Neuronal stem cell (in vitro differentiated cells): Measurements from ENCODE around the gene AKAP6.

Experiments used
- DNase-seq: peaks from one replicate; pipeline ENCODE4 v3.0.0-alpha.2; 2013; ENCODE audit warnings: low spot score
- H2AFZ ChIP-seq: one replicate; pipeline ENCODE4 v1.6.1; 2013; ENCODE audit warnings: mild to moderate bottlenecking, low read length, inconsistent platforms
- H2AK5ac ChIP-seq: 2 replicates; pipeline ENCODE4 v1.6.1; 2013; ENCODE audit warnings: low read depth, mild to moderate bottlenecking, inconsistent platforms, low read length, moderate library complexity, mixed read lengths
- H2BK120ac ChIP-seq: 2 replicates; pipeline ENCODE4 v1.6.1; 2013; ENCODE audit warnings: low read depth, mild to moderate bottlenecking, inconsistent platforms, low read length, moderate library complexity, mixed read lengths
- H2BK12ac ChIP-seq: one replicate; pipeline ENCODE4 v1.6.1; 2013; ENCODE audit warnings: low read length, inconsistent platforms
- H2BK15ac ChIP-seq: 2 replicates; pipeline ENCODE4 v1.6.1; 2013; ENCODE audit warnings: mild to moderate bottlenecking, low read length, inconsistent platforms, mixed read lengths
- H2BK5ac ChIP-seq: one replicate; pipeline ENCODE4 v1.6.1; 2013; ENCODE audit warnings: inconsistent platforms, mild to moderate bottlenecking, low read length, moderate library complexity
- H3K14ac ChIP-seq: one replicate; pipeline ENCODE4 v1.6.1; 2013; ENCODE audit warnings: low read length, inconsistent platforms
- H3K18ac ChIP-seq: 2 replicates; pipeline ENCODE4 v1.6.1; 2013; ENCODE audit warnings: low read length, inconsistent platforms
- H3K23ac ChIP-seq: 2 replicates; pipeline ENCODE4 v1.6.1; 2013; ENCODE audit warnings: low read depth, mild to moderate bottlenecking, mixed read lengths, low read length, inconsistent platforms; ENCODE audit not compliant: poor library complexity
- H3K27ac ChIP-seq: replicated peaks from 3 replicates; pipeline ENCODE4 v1.5.1; 2013; ENCODE audit warnings: low read length, inconsistent platforms
- H3K27me3 ChIP-seq, 3 experiments: 2 replicates each; pipeline ENCODE4 v1.6.1; 2013; ENCODE audit warnings: low read length in 3 of 3, mild to moderate bottlenecking in 2 of 3, inconsistent platforms in 1 of 3, low read depth in 1 of 3, mixed read lengths in 1 of 3, moderate library complexity in 1 of 3; ENCODE audit not compliant: control insufficient read depth in 3 of 3, insufficient read depth in 3 of 3
- H3K36me3 ChIP-seq, 2 donors: replicated peaks in 1 of 2; 2 replicates each; pipeline ENCODE4 v1.6.1; 2013; ENCODE audit warnings: low read length in 2 of 2; ENCODE audit not compliant: control insufficient read depth in 2 of 2, insufficient read depth in 2 of 2
- H3K4ac ChIP-seq: 2 replicates; pipeline ENCODE4 v1.6.1; 2013; ENCODE audit warnings: inconsistent platforms, mild to moderate bottlenecking, low read length, moderate library complexity
- H3K4me1 ChIP-seq, 2 donors: 1 replicate in 1 of 2; 2 replicates in 1 of 2; pipeline ENCODE4 v1.6.1; 2013; ENCODE audit warnings: low read length in 2 of 2, low read depth in 1 of 2; ENCODE audit not compliant: control insufficient read depth in 2 of 2, insufficient read depth in 1 of 2
- H3K4me2 ChIP-seq: one replicate; pipeline ENCODE4 v1.6.1; 2013; ENCODE audit warnings: mild to moderate bottlenecking, low read length, inconsistent platforms; ENCODE audit not compliant: insufficient read depth, poor library complexity, severe bottlenecking
- H3K4me3 ChIP-seq, 2 donors: 2 replicates each; pipeline ENCODE4 v1.5.1; 2013; ENCODE audit warnings: low read length in 2 of 2, mild to moderate bottlenecking in 2 of 2, inconsistent platforms in 1 of 2, moderate library complexity in 1 of 2
- H3K79me1 ChIP-seq: one replicate; pipeline ENCODE4 v1.6.1; 2013; ENCODE audit warnings: low read depth, mild to moderate bottlenecking, inconsistent platforms, low read length, moderate library complexity
- H3K9ac ChIP-seq: one replicate; pipeline ENCODE4 v1.6.1; 2013; ENCODE audit warnings: mild to moderate bottlenecking, low read depth, low read length, inconsistent platforms; ENCODE audit not compliant: poor library complexity
- H3K9me3 ChIP-seq, 2 donors: replicated peaks in 1 of 2; 2 replicates each; pipeline versions ENCODE3 to v1.6.1; 2013; ENCODE audit warnings: low read length in 2 of 2, mild to moderate bottlenecking in 2 of 2, inconsistent platforms in 1 of 2, low read depth in 1 of 2, mixed read lengths in 1 of 2, moderate library complexity in 1 of 2; ENCODE audit not compliant: control insufficient read depth in 2 of 2, insufficient read depth in 1 of 2
- H4K8ac ChIP-seq: one replicate; pipeline ENCODE4 v1.6.1; 2013; ENCODE audit warnings: low read depth, mild to moderate bottlenecking, inconsistent platforms, low read length, moderate library complexity
- H4K91ac ChIP-seq: one replicate; pipeline ENCODE4 v1.6.1; 2013; ENCODE audit warnings: low read length, low read depth, mild to moderate bottlenecking, inconsistent platforms; ENCODE audit not compliant: poor library complexity
- WGBS, 2 donors: extraction: QIAGEN DNeasy Blood & Tissue Kit; methylation state at CpG; one replicate each; pipeline ENCODE4 v1.1.7; 2013; ENCODE audit warnings: missing lambda C conversion rate in 2 of 2, mixed read lengths in 1 of 2; ENCODE audit not compliant: insufficient read length in 2 of 2, insufficient replicate concordance in 1 of 2; ENCODE audit errors: extremely low coverage in 2 of 2; 5-methylcytosine and 5-hydroxymethylcytosine counted together

The AKAP6 gene

GRCh38 chr14:32339188-32339587 lies 10.1 kb downstream of the AKAP6 start:
- Histone ChIP-seq H2BK15ac (no peak overlapping the region), H4K91ac (no peak overlapping the region), H2AFZ (no peak overlapping the region), H3K4ac (no peak overlapping the region), H2BK12ac (no peak overlapping the region), H3K4me1 (peaks cover 4 to 7% of the 10 kb centered on the region in 2 donors), H2BK120ac (no peak overlapping the region), H3K4me3 (no peak overlapping the region), H3K36me3 (no peaks in the 10 kb centered on the region), H3K14ac (no peak overlapping the region), H3K27ac (no peak overlapping the region), H3K9me3 (no peaks in the 10 kb centered on the region), H3K4me2 (no peak overlapping the region), H4K8ac (no peak overlapping the region), H2BK5ac (no peak overlapping the region), H3K79me1 (no peaks in the 10 kb centered on the region), H3K9ac (no peak overlapping the region), H3K27me3 (no peaks in the 10 kb centered on the region), H3K18ac (no peak overlapping the region), H2AK5ac (no peak overlapping the region), H3K23ac (no peak overlapping the region)
- no peak for DNase-seq
- no CpG with 5 or more reads among the region's 1 CpG for WGBS, 2 donors

GRCh38 chr14:32341947-32342846 lies 13.1 kb downstream of the AKAP6 start:
- no peaks in the 10 kb centered on the region for H3K36me3 ChIP-seq
- no peak overlapping the region for H4K91ac ChIP-seq
- H3K79me1 ChIP-seq, result no peaks in the 10 kb centered on the region
- H2BK15ac ChIP-seq, result no peak overlapping the region
- H2BK12ac ChIP-seq, result no peak overlapping the region
- no peak overlapping the region for H3K14ac ChIP-seq
- no peak overlapping the region for H3K9ac ChIP-seq
- H3K27ac ChIP-seq, result no peak overlapping the region
- no CpG with 5 or more reads among the region's 2 CpGs for WGBS, 2 donors
- H3K4me1 ChIP-seq, result peaks cover 9% of the 10 kb centered on the region in 2 donors
- no peak overlapping the region for H2AFZ ChIP-seq
- no peak overlapping the region for H4K8ac ChIP-seq
- H2AK5ac ChIP-seq, result no peak overlapping the region
- no peak overlapping the region for H3K4me3 ChIP-seq
- H2BK5ac ChIP-seq, result no peak overlapping the region
- H2BK120ac ChIP-seq, result no peak overlapping the region
- H3K18ac ChIP-seq, result no peak overlapping the region
- no peak overlapping the region for H3K23ac ChIP-seq
- H3K4ac ChIP-seq, result no peak overlapping the region
- no peaks in the 10 kb centered on the region for H3K27me3 ChIP-seq
- H3K9me3 ChIP-seq, result no peaks in the 10 kb centered on the region
- no peak overlapping the region for H3K4me2 ChIP-seq
- DNase-seq, result no peak

GRCh38 chr14:32342847-32343194 lies 13.7 kb downstream of the AKAP6 start:
- Histone ChIP-seq H3K9me3 (no peaks in the 10 kb centered on the region), H3K4me2 (no peak overlapping the region)
- no CpG with 5 or more reads among the region's 2 CpGs for WGBS, 2 donors

GRCh38 chr14:32343926-32344430 lies 14.9 kb downstream of the AKAP6 start:
- Histone ChIP-seq H3K4me1 (peaks cover 9% of the 10 kb centered on the region in 2 donors), H3K18ac (peak overlapping the region; percentile 68), H3K9me3 (no peaks in the 10 kb centered on the region), H3K23ac (no peak overlapping the region), H2BK12ac (peak overlapping the region; percentile 69), H3K79me1 (no peaks in the 10 kb centered on the region), H2BK15ac (no peak overlapping the region), H3K14ac (no peak overlapping the region), H3K4me2 (no peak overlapping the region), H2AK5ac (no peak overlapping the region), H2BK5ac (no peak overlapping the region), H3K36me3 (no peaks in the 10 kb centered on the region), H2BK120ac (no peak overlapping the region), H3K27ac (no peak overlapping the region), H3K4me3 (no peak overlapping the region), H3K9ac (no peak overlapping the region), H3K4ac (no peak overlapping the region), H4K8ac (no peak overlapping the region), H3K27me3 (no peaks in the 10 kb centered on the region), H4K91ac (no peak overlapping the region), H2AFZ (no peak overlapping the region)
- WGBS, 2 donors, result no CpG with 5 or more reads among the region's 2 CpGs
- no peak for DNase-seq

More at GRCh38 chr14:32342847-32343194, 13.7 kb downstream of the AKAP6 start:
- Histone ChIP-seq H2BK5ac (no peak overlapping the region), H3K79me1 (no peaks in the 10 kb centered on the region), H2AFZ (no peak overlapping the region), H2AK5ac (no peak overlapping the region), H3K9ac (no peak overlapping the region), H3K27ac (peak overlapping the region; percentile 47), H3K36me3 (no peaks in the 10 kb centered on the region), H2BK120ac (no peak overlapping the region), H3K18ac (no peak overlapping the region), H3K4me1 (peaks cover 9% of the 10 kb centered on the region in 2 donors), H2BK12ac (no peak overlapping the region), H2BK15ac (no peak overlapping the region), H3K14ac (no peak overlapping the region), H4K91ac (no peak overlapping the region), H3K23ac (no peak overlapping the region), H4K8ac (no peak overlapping the region), H3K4ac (no peak overlapping the region), H3K27me3 (no peaks in the 10 kb centered on the region), H3K4me3 (no peak overlapping the region)
- no peak for DNase-seq
